A549 (cell line): Measurements from ENCODE around the gene BCLAF1. TPM values are rescaled to one million over a fixed set of nuclear protein-coding genes. Genes with fewer than 3 reads are reported as not detected.

ENCODE experiments used
- ATAC-seq, 2 experiments: fragments of 200-7000 bp in 1 of 2; fragments of >200 bp in 1 of 2; cut with Nextera tagmentation in 1 of 2; cut with Tn5 transposase in 1 of 2; 3 replicates each; pipeline versions ENCODE4 v1.8.0 to v1.9.1; 2018 to 2020; ENCODE audit warnings: mild to moderate bottlenecking in 1 of 2, moderate library complexity in 1 of 2
- CTCF ChIA-PET: fragments of 300-600 bp; sonication (Branson Sonifier 250); formaldehyde crosslinking; extraction: SDS; loops from one replicate; lab custom pipeline; 2021; ENCODE audit warnings: antibody characterized with exemption, inconsistent platforms; lab: Yijun Ruan, JAX
- POLR2A ChIA-PET: fragments of 350-600 bp; formaldehyde crosslinking; extraction: SDS; loops from one replicate; lab custom pipeline; 2021; ENCODE audit warnings: antibody characterized with exemption, inconsistent platforms; lab: Yijun Ruan, JAX
- DNase-seq, 2 experiments: peaks; one replicate each; pipeline versions ENCODE4 v3.0.0 to v3.0.0-alpha.2; 2011 to 2016; ENCODE audit warnings: low read depth in 1 of 2, low spot score in 1 of 2
- FAIRE-seq: peaks from 2 replicates; lab custom pipeline; 2011; peaks lifted over from hg19 to GRCh38; lab: Jason Lieb, UNC
- H3K27ac ChIP-seq, 2 experiments: fragments of >200 bp; sonication (Bioruptor Twin); formaldehyde crosslinking; 3 replicates each; pipeline ENCODE4 v1.5.1; 2016 to 2017
- H3K4me1 ChIP-seq: fragments of >200 bp; sonication (Bioruptor Twin); formaldehyde crosslinking; 3 replicates; pipeline ENCODE4 v1.6.1; 2016
- H3K4me2 ChIP-seq: fragments of >200 bp; sonication (Bioruptor Twin); formaldehyde crosslinking; 3 replicates; pipeline ENCODE4 v1.6.1; 2016
- H3K4me3 ChIP-seq: fragments of >200 bp; sonication (Bioruptor Twin); formaldehyde crosslinking; 3 replicates; pipeline ENCODE4 v1.5.1; 2016
- H3K9me3 ChIP-seq: fragments of >200 bp; sonication (Bioruptor Twin); formaldehyde crosslinking; 3 replicates; pipeline ENCODE4 v1.6.1; 2016
- BHLHE40 ChIP-seq: IDR thresholded peaks from 2 replicates; pipeline ENCODE4 v1.6.1; 2012; ENCODE audit warnings: low read depth, low read length, inconsistent platforms
- CBX2 ChIP-seq: fragments of 200-600 bp; sonication (generic); IDR thresholded peaks from 2 replicates; pipeline ENCODE4 v1.6.1; 2016; ENCODE audit warnings: low read depth, mild to moderate bottlenecking, borderline replicate concordance
- CEBPB ChIP-seq, 2 experiments: fragments of >200 bp in 1 of 2; sonication (Bioruptor Twin) in 1 of 2; formaldehyde crosslinking in 1 of 2; IDR thresholded peaks; 2 replicates each; pipeline ENCODE4 v1.6.1; 2012 to 2016
- CHD2 ChIP-seq: fragments of 150-350 bp; IDR thresholded peaks from 2 replicates; pipeline ENCODE4 v1.6.1; 2014; ENCODE audit warnings: low read length; ENCODE audit not compliant: partially characterized antibody
- CTCF ChIP-seq: fragments of >200 bp; sonication (Bioruptor Twin); formaldehyde crosslinking; IDR thresholded peaks from 3 replicates; pipeline ENCODE4 v1.5.1; 2016
- FOSB ChIP-seq: fragments of 250-450 bp; sonication (Bioruptor Pico); IDR thresholded peaks from 2 replicates; pipeline ENCODE4 v1.5.0; 2020; ENCODE audit warnings: mild to moderate bottlenecking, moderate library complexity
- FOXS1 ChIP-seq: fragments of 250-450 bp; sonication (Bioruptor Pico); IDR thresholded peaks from 2 replicates; pipeline ENCODE4 v1.5.0; 2020; ENCODE audit warnings: mild to moderate bottlenecking, moderate library complexity
- GATA3 ChIP-seq: IDR thresholded peaks from 2 replicates; pipeline ENCODE4 v1.6.1; 2012; ENCODE audit warnings: borderline replicate concordance
- HDAC2 ChIP-seq: fragments of 200-600 bp; sonication (generic); IDR thresholded peaks from 2 replicates; pipeline ENCODE4 v1.6.1; 2016
- HES2 ChIP-seq: fragments of >200 bp; sonication (Bioruptor Twin); formaldehyde crosslinking; IDR thresholded peaks from 2 replicates; pipeline ENCODE4 v1.6.1; 2016
- HOXA7 ChIP-seq: fragments of 250-450 bp; sonication (Bioruptor Pico); IDR thresholded peaks from 2 replicates; pipeline ENCODE4 v1.5.0; 2020; ENCODE audit warnings: mild to moderate bottlenecking, moderate library complexity
- MAZ ChIP-seq: fragments of 150-350 bp; IDR thresholded peaks from 2 replicates; pipeline ENCODE4 v1.6.1; 2014; ENCODE audit warnings: antibody characterized with exemption, low read depth, low read length, borderline replicate concordance
- MYC ChIP-seq: IDR thresholded peaks from 2 replicates; pipeline ENCODE4 v1.6.1; 2012; ENCODE audit warnings: mild to moderate bottlenecking, inconsistent platforms, low read length, improper control_type of control experiment, borderline replicate concordance
- POLR2A ChIP-seq: IDR thresholded peaks from 2 replicates; pipeline ENCODE4 v1.6.1; 2012; ENCODE audit warnings: mild to moderate bottlenecking, low read length
- POLR2AphosphoS2 ChIP-seq: conservative IDR thresholded peaks from 2 replicates; pipeline ENCODE4 v1.6.1; 2012; ENCODE audit warnings: low read length, improper control_type of control experiment, inconsistent platforms
- REST ChIP-seq: fragments of 200-600 bp; sonication (generic); IDR thresholded peaks from 2 replicates; pipeline ENCODE4 v1.6.1; 2016; ENCODE audit warnings: antibody characterized with exemption, mild to moderate bottlenecking, moderate library complexity
- RFX5 ChIP-seq: fragments of 450-650 bp; IDR thresholded peaks from 2 replicates; pipeline ENCODE4 v1.7.1; 2014; ENCODE audit warnings: antibody characterized with exemption, mild to moderate bottlenecking, moderate library complexity
- SREBF2 ChIP-seq: fragments of 450-650 bp; IDR thresholded peaks from 2 replicates; pipeline ENCODE4 v1.6.1; 2014; ENCODE audit warnings: mild to moderate bottlenecking, moderate library complexity
- USF2 ChIP-seq: fragments of 450-650 bp; IDR thresholded peaks from 2 replicates; pipeline ENCODE4 v1.6.1; 2014; ENCODE audit warnings: antibody characterized with exemption
- ZFP36 ChIP-seq: fragments of 450-650 bp; IDR thresholded peaks from 2 replicates; pipeline ENCODE4 v1.6.1; 2014; ENCODE audit warnings: borderline replicate concordance; ENCODE audit not compliant: partially characterized antibody
- WGBS: methylation state at CpG from one replicate; pipeline ENCODE4 v1.1.6; 2017; ENCODE audit errors: missing lambda C conversion rate; 5-methylcytosine and 5-hydroxymethylcytosine counted together
- polyA plus RNA-seq, 4 experiments: library from polyadenylated mRNA; depleted of rRNA in 3 of 4; stranded (reverse); fragments of >200 nt; fragmentation: RNase III in 1 of 4; extraction: RNeasy Plus Mini Kit Qiagen cat#74134 plus additional on column Dnase treatment in 1 of 4; gene quantifications; 2 replicates in 3 of 4; 3 replicates in 1 of 4; pipeline ENCODE4 v1.2.3, GENCODE V29; 2011 to 2017

Gene BCLAF1
- polyA plus RNA-seq, 2 of the 4 experiments (the other 2 are of a cell fraction), result 96.0 to 122 TPM

GRCh38 chr6:136331461-136331860 lies 41.8 kb upstream of the BCLAF1 start:
- 77% methylated on average over 1 of the region's 1 CpG for WGBS
- no peak for ATAC-seq
- CTCF ChIA-PET, result interaction anchor here (1.1 kb wide), 1 partner anchor 219 kb away, joined by 3 read pairs; the partner anchor contains the start of gene MAP7

GRCh38 chr6:136330634-136331033 lies 41.0 kb upstream of the BCLAF1 start:
- DNase-seq, result no peak
- Histone ChIP-seq H3K4me3 (no peak overlapping the region), H3K27ac (no peak overlapping the region), H3K9me3 (no peaks in the 10 kb centered on the region), H3K4me2 (no peak overlapping the region), H3K4me1 (no peaks in the 10 kb centered on the region)
- no peak for ATAC-seq
- CTCF ChIA-PET, result interaction anchor here (0.8 to 1.5 kb wide), 3 partner anchors 11 to 216 kb away, joined by 4 to 5 read pairs (median 4); no protein-coding TSS in a partner anchor
- TF ChIP-seq FOSB (no peak), MYC (no peak), USF2 (no peak), REST (no peak), SREBF2 (no peak), BHLHE40 (no peak), GATA3 (no peak), CHD2 (no peak), FOXS1 (no peak), CTCF (no peak), HES2 (no peak), CEBPB (IDR thresholded peaks at IDR 0.05) (no peak), HDAC2 (no peak), HOXA7 (CRISPR knock-in tag) (no peak), ZFP36 (no peak), POLR2AphosphoS2 (no peak), POLR2A (no peak), CBX2 (no peak)
- 91% methylated on average over 8 of the region's 8 CpGs for WGBS
- POLR2A ChIA-PET, result no interaction called here
- no peak for FAIRE-seq

More at GRCh38 chr6:136331461-136331860, 41.8 kb upstream of the BCLAF1 start:
- Histone ChIP-seq H3K4me1 (no peaks in the 10 kb centered on the region), H3K9me3 (no peaks in the 10 kb centered on the region), H3K27ac (no peak overlapping the region), H3K4me3 (no peak overlapping the region), H3K4me2 (no peak overlapping the region)
- TF ChIP-seq MAZ, result no peak
- no peak for TF ChIP-seq CEBPB (IDR thresholded peaks at IDR 0.05)
- TF ChIP-seq RFX5, result no peak
- DNase-seq, result no peak
- POLR2A ChIA-PET, result no interaction called here
- no peak for FAIRE-seq
